GM18870 (cell line): ENCODE results near the gene CORO2A.
"Not testable (repeated sequence)": the region's sequence is repeated elsewhere in the genome, so short reads cannot be mapped to it uniquely, and the experiment has no call there.

ENCODE experiments used
- ATAC-seq: cut with Tn5 transposase; IDR thresholded peaks from one replicate; pipeline ENCODE4 v1.9.1; 2021; ENCODE audit warnings: moderate library complexity; ENCODE audit not compliant: unreplicated experiment

The CORO2A gene

DNA sequence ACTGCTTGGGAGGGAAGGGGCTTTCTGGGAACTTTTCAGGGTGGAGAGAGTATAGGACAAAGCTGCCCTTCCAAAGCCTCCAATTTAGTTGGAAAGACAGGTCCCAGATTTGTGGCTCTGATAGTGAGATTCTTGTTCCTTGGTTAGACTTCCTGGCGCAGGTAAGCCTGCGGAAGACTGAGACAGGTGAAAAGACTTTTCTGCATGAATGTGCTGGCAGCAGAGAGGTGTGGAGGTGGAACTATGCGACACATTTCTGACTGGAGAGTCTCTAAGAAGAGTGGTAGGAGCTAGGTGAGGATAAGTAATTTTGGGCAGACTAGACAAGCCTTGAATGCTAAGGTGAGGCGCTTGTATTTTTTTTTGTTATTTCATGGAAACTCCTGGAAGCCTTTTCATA, 106.0 kb downstream of the CORO2A start:
- ATAC-seq: no peak

DNA sequence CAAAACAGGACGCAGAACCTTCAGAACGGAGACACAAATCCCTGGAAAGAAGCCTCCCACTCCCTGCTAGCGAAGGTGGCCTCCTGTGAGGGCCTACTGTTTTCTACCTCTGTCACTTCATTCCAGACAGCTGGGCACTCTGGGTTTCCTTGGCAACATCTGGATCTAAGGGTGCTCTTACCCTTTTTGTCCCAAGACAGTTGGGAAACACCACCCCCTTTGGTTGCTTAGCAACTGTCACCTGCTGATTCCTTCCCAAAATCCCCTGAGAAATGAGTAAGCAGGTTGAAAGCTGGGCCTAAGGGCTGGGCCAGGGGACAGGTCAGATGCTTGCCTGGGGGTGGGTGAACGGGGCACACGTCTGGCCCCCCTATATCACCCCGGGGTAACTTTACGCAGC, 106.5 kb downstream of the CORO2A start:
- no peak for ATAC-seq

DNA sequence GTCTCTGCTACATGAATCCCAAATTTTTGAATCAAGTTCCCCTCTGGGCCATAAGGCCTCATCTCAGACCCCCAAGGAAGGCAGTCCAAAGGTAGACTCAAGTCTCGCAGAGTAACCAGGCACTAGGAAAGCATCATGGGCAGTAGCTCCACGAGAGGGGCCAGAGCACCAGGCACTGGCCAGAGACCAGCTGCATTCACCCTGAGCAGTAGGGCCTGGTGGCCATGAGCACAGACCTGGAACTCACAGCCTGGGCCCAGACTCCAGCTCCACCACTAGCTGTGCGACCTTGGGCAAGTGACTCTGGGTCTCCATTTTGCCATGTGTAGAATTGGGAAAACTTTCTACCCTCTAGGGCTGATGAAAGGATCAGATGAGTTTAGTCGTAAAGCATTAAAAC, 107.4 kb downstream of the CORO2A start:
- no peak for ATAC-seq

DNA sequence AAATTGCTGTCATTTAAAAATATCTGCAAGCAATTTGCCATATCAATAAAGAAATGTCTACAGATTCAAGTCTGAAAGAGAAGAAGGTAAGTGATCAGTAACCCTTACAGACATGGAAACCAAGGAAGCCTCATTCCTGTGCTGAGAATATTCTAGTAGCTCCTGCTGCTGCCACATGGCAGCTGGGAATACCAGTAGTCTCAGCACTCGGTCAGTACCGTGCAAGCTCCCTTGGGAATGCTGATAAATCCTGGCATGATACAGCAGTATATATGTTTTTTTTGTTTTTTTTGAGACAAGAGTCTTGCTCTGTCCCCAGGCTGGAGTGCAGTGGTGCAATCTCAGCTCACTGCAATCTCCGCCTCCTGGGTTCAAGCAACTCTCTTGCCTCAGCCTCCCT, 108.0 kb downstream of the CORO2A start:
- no peak for ATAC-seq

DNA sequence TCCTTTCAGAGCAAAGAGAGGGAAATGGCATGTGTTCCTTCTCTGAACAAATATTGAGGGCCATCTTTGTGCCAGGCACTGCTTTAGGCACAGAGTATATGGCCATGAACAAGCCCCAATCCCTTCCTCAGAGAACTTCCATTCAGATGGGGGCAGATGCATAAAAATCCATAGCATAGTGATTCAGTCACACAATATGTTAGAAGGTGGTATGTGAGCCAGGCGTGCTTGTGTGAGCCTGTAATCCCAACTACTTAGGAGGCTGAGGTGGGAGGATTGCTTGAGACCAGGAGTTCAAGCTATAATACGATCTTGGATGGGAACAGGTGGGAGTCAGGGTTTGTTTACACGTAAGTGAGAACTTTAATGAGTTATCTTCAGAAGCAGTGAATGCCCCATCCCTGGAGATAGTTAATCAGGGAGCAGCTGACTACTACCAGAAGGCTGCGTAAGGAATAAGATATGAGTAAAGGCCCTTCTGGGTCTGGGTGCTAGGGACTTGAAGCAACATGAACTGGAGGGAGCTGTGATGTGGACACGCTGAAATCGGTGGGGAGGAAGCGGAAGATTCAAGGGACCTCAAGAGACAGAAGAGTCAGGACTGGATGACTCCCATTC, 108.8 kb downstream of the CORO2A start:
- no peak for ATAC-seq

DNA sequence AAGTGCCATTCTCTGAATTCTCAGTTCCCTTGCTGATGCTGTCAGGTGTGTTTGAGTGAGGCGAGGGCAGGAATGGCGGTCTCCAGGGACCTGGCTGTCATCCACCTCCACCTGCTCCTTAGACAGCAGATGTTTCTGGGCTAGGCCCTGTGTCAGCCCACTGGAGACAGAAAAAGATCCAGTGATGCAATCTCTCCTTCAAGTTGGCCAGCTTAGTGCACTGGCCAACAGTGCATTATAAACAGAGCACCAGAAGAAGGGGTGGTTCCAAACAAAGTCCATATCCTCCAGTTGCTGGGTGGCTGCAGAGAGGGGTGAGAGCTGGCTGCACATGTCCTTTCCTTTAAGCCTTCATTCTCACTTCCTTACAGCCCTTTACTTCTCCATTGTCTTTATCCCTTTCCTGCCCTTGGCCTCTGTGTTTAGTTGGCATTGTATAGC, 109.4 kb downstream of the CORO2A start:
- ATAC-seq: no peak

DNA sequence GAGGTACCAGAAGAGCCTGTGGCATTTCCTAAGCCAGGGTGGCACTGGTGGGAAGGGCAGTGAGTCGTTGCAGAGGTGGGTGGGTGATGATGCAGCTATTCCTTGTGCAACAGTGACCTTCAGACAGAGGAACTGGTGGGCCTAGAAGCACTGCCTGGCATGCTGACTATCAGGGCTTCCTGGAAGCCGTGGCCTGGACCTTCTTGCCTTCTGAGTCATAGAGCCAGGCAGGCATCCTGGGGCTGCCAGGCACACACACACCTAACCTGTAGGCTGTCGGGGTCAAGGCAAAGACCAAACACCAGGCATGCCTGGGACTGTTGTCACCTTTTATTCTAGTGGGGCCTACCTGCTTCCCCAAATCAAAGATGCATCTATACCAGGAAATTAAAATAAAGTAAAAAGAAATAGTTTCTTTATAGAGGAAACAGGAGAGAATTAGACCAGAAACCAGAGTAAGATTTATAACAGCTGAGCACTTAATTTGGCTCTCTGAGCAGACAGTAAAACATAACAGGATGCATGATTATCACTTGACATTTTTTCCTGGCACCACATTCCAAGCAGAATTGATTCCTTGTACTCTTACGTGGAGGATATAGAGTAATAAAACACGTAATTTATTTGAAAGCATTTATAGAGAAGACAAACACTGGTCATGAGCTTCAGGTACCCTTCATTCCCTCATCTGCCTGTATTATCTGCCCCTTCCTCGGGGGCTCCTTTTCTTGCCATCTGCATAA, 110.8 kb downstream of the CORO2A start:
- no peak for ATAC-seq

DNA sequence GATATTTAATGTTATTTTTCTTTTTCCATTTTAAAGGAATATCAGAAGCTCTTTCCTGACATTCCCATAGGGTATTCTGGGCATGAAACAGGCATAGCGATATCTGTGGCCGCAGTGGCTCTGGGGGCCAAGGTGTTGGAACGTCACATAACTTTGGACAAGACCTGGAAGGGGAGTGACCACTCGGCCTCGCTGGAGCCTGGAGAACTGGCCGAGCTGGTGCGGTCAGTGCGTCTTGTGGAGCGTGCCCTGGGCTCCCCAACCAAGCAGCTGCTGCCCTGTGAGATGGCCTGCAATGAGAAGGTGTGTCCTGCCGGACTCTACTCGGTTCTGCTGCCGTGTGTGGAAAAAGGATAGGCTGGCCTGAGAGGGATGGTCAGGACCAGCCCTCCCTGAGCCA, 111.7 kb downstream of the CORO2A start:
- ATAC-seq: no peak

DNA sequence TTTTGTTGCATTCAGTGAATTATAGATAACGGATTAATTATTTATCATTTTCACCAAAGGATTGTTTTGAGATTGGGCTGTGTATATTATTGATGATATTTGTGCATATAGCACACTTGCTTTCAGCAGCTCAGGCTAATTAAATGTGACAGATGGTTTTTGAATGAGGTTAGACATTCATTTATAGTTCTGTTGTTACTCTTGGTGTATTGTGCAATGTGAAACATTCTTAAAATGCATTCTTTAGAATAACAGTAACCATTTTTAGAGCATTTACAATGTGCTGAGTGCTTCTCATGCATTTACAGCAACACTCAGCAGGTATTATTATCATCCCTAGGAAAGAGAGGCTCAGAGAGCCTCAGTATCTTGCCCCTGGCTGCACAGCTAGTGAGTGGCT, 112.1 kb downstream of the CORO2A start:
- no peak for ATAC-seq

DNA sequence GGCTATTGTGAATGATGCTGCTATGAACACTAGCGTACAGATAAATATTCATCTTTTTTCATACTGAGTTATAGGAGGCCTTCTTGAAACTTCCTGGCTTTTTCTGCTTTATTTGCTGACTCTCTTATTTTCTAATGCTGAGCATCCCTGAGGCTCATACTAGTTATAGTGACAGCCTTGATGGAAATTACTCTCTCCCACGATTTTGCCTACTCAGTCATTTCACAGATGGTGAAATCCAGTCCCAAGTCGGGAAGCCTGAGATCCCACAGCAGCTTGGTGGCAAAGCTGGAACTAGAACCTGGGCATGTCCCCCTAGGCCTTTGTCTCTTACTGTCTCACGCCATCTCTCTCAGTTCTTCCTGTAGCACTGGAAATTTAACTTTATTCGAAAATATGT, 113.5 kb downstream of the CORO2A start:
- ATAC-seq: no peak

DNA sequence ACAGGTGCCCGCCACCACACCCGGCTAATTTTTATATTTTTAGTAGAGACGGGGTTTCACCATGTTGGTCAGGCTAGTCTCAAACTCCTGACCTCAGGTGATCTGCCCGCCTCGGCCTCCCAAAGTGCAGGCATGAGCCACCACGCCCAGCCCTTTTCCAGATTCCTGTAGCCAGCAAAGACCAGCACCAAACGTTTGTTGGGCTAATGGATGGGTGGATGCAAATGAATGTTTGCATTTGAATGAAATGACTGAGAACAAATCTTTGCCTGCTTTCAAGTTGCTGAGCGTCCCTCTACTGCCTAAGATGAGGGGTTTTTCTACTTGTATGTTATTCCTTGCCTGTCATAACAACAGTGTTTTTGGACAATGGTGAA, 115.9 kb downstream of the CORO2A start:
- ATAC-seq: not testable (repeated sequence)

DNA sequence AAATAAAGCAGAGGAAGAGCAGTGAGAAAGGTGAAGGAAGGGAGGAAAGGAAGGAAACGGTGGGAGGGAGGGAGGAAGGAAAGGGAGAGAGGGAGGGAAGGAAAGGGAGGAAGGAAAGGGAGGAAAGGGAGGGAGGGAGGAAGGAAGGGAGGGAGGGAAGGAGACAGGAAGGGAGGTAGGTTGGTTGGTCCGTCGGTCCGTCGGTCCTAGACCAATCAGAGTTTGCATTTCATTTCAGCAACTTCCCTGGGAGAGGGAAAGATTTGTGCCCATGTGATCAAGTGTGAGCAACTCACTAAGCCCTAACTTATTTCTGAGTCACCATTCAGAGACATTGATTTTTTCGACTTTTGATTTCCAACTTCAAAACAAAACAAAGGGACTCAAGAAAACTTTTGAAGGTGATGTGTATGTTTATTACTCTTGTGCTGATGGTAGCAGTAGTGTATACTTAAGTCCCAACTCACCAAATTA, 117.1 kb downstream of the CORO2A start:
- no peak for ATAC-seq

DNA sequence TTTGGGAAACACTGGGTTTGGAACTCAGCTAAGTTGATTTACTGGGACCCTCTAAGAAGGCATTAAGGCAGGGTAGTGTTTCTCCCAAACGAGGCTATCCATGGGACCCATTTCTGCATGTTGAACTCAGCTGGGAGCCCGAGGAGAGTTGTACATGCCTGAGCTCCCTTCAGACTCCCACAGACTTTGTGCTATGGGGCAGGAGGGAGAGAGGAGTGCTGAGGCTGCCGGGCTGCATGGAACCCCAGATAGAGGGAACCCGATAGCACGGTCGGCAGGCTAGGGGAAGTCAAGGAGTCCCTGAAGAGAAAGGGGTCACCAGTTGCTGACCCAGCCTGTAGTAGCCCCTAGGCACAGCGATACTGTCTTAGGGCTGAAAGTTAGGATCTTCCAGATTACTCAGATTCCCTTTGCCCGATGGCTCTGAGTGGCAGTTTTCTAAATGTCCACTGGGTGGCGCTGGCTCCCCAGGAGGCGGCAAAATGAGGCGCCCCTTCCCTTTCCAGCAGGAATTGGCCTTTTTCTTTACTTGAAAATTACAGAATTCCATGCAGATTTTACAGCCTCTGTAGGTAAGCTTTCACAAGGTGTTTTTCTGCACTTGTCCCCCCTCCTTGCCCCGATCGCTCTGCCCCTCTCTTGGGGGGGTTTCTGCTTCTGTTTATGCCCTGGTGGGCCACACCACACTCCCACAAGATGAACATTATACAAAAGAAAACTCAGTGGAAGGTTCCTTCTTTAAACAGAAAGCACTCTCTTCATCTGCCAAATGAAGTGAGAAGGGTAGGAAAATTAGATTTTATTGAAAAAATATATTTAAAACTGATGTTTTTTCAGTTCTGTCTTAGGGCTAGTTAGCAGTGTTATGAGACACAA, 118.1 kb downstream of the CORO2A start:
- ATAC-seq: no peak

DNA sequence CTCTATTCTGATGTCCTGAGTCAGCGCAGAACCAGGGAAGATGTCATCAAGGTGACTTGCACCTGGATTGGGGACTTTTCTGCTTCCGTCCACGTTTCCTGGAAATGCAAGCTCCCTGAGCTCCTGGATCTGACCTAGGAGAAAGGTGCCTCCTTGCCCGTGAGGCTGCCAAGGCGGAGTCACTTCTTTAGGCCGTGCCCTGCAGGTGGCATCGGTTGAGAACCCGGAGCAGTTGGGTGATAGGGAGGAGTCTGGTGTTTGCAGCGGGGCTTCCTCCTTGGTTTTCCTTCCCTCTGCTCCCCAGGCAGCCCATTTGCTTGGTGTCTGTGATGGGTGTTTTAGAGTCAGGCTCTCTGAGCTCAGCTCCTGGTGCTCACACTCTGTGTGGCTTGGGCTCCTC, 120.7 kb downstream of the CORO2A start:
- no peak for ATAC-seq
